ENCODE measurements around the gene FEM1C.
A peak's percentile ranks its signal among the peaks of the same experiment; 100 is the strongest.

FEM1C gene

GRCh38 chr5:115544436-115545350, at the start of gene FEM1C:
TSS of gene FEM1C (minus strand) at chr5:115544775. CDS start at chr5:115543493, 1,282 bp downstream.
- peak; percentile 97 for DNase-seq (ENCODE audit: low read depth)

- no peak for DNase-seq (ENCODE audit: low read depth)
Observed at GRCh38 chr5:115589043-115589442, 44.5 kb upstream of the FEM1C start.

GRCh38 chr5:115588640-115589039, 44.1 kb upstream of the FEM1C start:
- no peak for DNase-seq (ENCODE audit: low read depth)

- peak; percentile 75 for DNase-seq (ENCODE audit: low read depth)
Observed at GRCh38 chr5:115586525-115587146, 42.1 kb upstream of the FEM1C start.

- DNase-seq (ENCODE audit: low read depth) = no peak
Observed at GRCh38 chr5:115585265-115585664, 40.7 kb upstream of the FEM1C start.

- peak; percentile 74 for DNase-seq (ENCODE audit: low read depth)
Observed at GRCh38 chr5:115584501-115584900, 39.9 kb upstream of the FEM1C start.

- DNase-seq (ENCODE audit: low read depth) = peak; percentile 97
Observed at GRCh38 chr5:115583474-115583873, 38.9 kb upstream of the FEM1C start.

- peak; percentile 44 for DNase-seq (ENCODE audit: low read depth)
Observed at GRCh38 chr5:115580941-115581340, 36.4 kb upstream of the FEM1C start.

GRCh38 chr5:115579747-115580173, 35.2 kb upstream of the FEM1C start:
- DNase-seq (ENCODE audit: low read depth) = peak; percentile 79

- DNase-seq (ENCODE audit: low read depth) = no peak
Observed at GRCh38 chr5:115579216-115579615, 34.6 kb upstream of the FEM1C start.

GRCh38 chr5:115578657-115579056, 34.1 kb upstream of the FEM1C start:
- DNase-seq (ENCODE audit: low read depth) = no peak

- no peak for DNase-seq (ENCODE audit: low read depth)
Observed at GRCh38 chr5:115577741-115578140, 33.2 kb upstream of the FEM1C start.

GRCh38 chr5:115577329-115577728, 32.8 kb upstream of the FEM1C start:
- peak; percentile 52 for DNase-seq (ENCODE audit: low read depth)

- DNase-seq (ENCODE audit: low read depth) = peak; percentile 91
Observed at GRCh38 chr5:115575167-115576070, 30.8 kb upstream of the FEM1C start.

GRCh38 chr5:115573133-115573532, 28.6 kb upstream of the FEM1C start:
- DNase-seq (ENCODE audit: low read depth) = peak; percentile 81

- DNase-seq (ENCODE audit: low read depth) = no peak
Observed at GRCh38 chr5:115571441-115571878, 26.9 kb upstream of the FEM1C start.

GRCh38 chr5:115568668-115569067, 24.1 kb upstream of the FEM1C start:
- no peak for DNase-seq (ENCODE audit: low read depth)

- DNase-seq (ENCODE audit: low read depth) = no peak
Observed at GRCh38 chr5:115565233-115565632, 20.7 kb upstream of the FEM1C start.

- no peak for DNase-seq (ENCODE audit: low read depth)
Observed at GRCh38 chr5:115561176-115561575, 16.6 kb upstream of the FEM1C start.

- peak; percentile 92 for DNase-seq (ENCODE audit: low read depth)
Observed at GRCh38 chr5:115559524-115559923, 14.9 kb upstream of the FEM1C start.

- peak; percentile 42 for DNase-seq (ENCODE audit: low read depth)
Observed at GRCh38 chr5:115558388-115558956, 13.9 kb upstream of the FEM1C start.

All from ELR (cell line).